T-helper 1 cell (primary cell): ENCODE measurements around the gene YWHAE.
"Not testable (repeated sequence)": the region's sequence is repeated elsewhere in the genome, so short reads cannot be mapped to it uniquely, and the experiment has no call there.

Source experiments
- DNase-seq, 5 donors: peaks; one replicate each; pipeline ENCODE4 v3.0.0-alpha.2; 2012 to 2020
- total RNA-seq, 4 donors: gene quantifications; one replicate each; lab custom pipeline; 2026; lab: John Stamatoyannopoulos, UW

Gene YWHAE
- 63.2 to 81.8 (median 71.0) reads per million in 4 donors for total RNA-seq

- peak; percentile 91 to 95 (median 94) for DNase-seq
Observed at GRCh38 chr17:1399679-1400512, at the start of gene YWHAE. TSS of gene YWHAE (minus strand) at chr17:1400222. CDS start at chr17:1400110, 112 bp downstream.

GRCh38 chr17:1449412-1449967, 49.5 kb upstream of the YWHAE start:
- no peak for DNase-seq

- DNase-seq = no peak
Observed at GRCh38 chr17:1447052-1447451, 47.0 kb upstream of the YWHAE start.

GRCh38 chr17:1446201-1446600, 46.2 kb upstream of the YWHAE start:
- no peak for DNase-seq

GRCh38 chr17:1445695-1446094, 45.7 kb upstream of the YWHAE start:
- not testable (repeated sequence) for DNase-seq

- DNase-seq = not testable (repeated sequence)
Observed at GRCh38 chr17:1442721-1443120, 42.7 kb upstream of the YWHAE start.

GRCh38 chr17:1442187-1442586, 42.2 kb upstream of the YWHAE start:
- DNase-seq = no peak

- no peak for DNase-seq
Observed at GRCh38 chr17:1440921-1441320, 40.9 kb upstream of the YWHAE start.

GRCh38 chr17:1438593-1439083, 38.6 kb upstream of the YWHAE start:
- no peak for DNase-seq

GRCh38 chr17:1435326-1435725, 35.3 kb upstream of the YWHAE start:
- no peak for DNase-seq

- no peak for DNase-seq
Observed at GRCh38 chr17:1434150-1434549, 34.1 kb upstream of the YWHAE start.

- no peak for DNase-seq
Observed at GRCh38 chr17:1431631-1432104, 31.6 kb upstream of the YWHAE start.

GRCh38 chr17:1423456-1424135, 23.6 kb upstream of the YWHAE start:
- DNase-seq = no peak

- DNase-seq = no peak
Observed at GRCh38 chr17:1422885-1423284, 22.9 kb upstream of the YWHAE start.

GRCh38 chr17:1421470-1421869, 21.4 kb upstream of the YWHAE start:
- no peak for DNase-seq

- no peak for DNase-seq
Observed at GRCh38 chr17:1420981-1421380, 21.0 kb upstream of the YWHAE start.

GRCh38 chr17:1420163-1420562, 20.1 kb upstream of the YWHAE start:
- DNase-seq = no peak

- DNase-seq = not testable (repeated sequence)
Observed at GRCh38 chr17:1418476-1418875, 18.5 kb upstream of the YWHAE start.

GRCh38 chr17:1416414-1416813, 16.4 kb upstream of the YWHAE start:
- no peak for DNase-seq

GRCh38 chr17:1414634-1415033, 14.6 kb upstream of the YWHAE start:
- DNase-seq = no peak

- DNase-seq = no peak
Observed at GRCh38 chr17:1414001-1414574, 14.1 kb upstream of the YWHAE start.

- no peak for DNase-seq
Observed at GRCh38 chr17:1413281-1413791, 13.3 kb upstream of the YWHAE start.
